NCI-H1694 (cell line): ENCODE measurements around the gene LRRC31.

Source experiments
- DNase-seq: peaks from one replicate; lab custom pipeline; 2025; lab: John Stamatoyannopoulos, UW

The LRRC31 gene

DNA sequence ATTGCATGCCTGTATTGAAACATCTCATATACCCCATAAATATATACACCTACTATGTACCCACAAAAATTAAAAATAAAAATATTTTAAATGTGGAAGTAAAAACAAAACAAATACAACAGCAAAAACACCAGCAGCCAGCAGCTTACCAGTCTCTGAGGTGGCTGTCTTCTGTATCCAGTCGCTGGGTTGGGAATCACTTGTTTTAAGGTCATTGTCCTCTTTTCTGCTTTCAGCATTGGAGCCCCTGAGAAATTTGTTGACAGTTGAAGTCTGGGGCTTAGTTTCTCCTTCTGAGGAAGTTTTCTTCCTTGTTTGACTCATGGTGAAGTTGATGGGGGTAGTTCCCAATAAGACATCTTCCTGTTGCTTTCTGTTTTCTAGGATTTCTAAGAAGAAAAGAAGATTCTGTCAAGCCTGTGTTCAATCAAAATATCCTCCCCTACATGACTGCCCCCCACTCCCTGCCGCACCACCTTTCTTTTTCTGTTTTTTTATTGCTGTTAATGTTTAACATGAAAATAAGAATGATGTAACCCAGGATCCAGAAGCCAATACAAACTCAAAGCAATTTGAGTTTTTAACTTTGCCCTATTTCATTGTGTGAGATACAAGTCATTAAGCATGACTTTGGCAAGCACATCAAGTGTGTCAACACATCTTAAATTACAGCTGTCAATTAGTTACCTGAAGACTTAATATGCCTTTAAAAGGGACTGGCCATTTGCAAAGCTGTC lies at the start of gene LRRC31:
Gene LRRC31, minus strand, starts transcription at position 452 of the 737 bp plus-strand sequence. Its CDS starts 128 bp downstream, at position 324.
- no peak for DNase-seq

DNA sequence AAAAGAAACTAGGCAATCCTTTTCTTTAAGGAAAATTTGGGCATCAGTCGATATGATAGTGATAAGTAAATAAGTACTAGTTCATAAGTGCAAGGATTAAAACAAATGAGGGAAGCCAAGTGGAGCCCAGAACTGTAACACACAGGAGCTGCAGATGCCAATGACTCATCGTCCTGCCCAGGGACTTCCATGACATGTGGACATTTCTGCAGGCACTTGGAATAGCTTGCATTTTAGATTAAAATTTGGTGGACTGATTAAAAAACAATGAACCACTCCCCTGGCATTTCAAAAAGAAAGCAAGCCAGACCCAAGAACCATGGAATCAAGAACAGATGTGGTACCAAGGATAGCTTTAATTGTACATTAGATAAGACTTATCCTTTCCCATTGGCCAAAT lies 44.6 kb upstream of the LRRC31 start:
- DNase-seq = no peak

DNA sequence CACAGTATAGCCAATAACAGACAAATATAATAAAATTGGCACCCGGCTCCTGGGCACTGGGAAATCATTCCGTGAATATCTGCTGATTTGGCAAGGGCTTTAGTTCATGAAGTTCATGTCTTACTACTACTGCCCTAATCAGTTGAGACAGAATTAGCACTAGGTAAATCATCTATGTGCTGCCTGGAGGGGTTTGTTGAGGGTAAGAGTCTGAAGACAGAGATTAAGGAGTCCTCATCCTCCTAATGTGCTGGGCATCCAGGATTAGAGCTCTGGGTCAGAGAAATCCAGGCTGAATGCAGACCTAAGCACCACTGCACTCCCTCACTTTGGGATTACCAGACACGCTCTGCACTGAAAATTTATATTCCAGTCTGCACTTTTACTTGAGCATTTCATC lies 43.6 kb upstream of the LRRC31 start:
- DNase-seq = no peak

DNA sequence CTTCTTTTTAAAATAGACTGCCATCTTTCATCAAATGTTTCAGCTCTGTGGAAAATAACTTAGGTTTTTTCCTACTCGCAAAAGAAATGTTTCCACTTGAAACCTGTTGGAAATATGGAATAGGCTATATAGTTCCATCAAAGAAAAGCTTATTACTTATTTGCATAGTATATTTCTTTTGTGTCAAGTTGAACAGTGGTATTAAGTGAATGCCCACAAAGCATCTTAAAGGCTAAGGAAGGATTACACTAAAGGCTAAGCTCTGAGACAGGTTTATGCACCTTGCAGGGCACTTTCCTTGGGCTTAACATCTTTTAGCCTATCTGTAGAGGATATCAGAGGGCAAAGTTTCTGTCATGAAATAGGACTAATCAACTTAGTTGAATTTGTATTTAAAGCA lies 41.5 kb upstream of the LRRC31 start, which contains the start of gene SAMD7:
Gene SAMD7, plus strand, starts transcription at position 301 of the 400 bp plus-strand sequence. CDS start 7,927 bp downstream, outside the sequence.
- DNase-seq = no peak

DNA sequence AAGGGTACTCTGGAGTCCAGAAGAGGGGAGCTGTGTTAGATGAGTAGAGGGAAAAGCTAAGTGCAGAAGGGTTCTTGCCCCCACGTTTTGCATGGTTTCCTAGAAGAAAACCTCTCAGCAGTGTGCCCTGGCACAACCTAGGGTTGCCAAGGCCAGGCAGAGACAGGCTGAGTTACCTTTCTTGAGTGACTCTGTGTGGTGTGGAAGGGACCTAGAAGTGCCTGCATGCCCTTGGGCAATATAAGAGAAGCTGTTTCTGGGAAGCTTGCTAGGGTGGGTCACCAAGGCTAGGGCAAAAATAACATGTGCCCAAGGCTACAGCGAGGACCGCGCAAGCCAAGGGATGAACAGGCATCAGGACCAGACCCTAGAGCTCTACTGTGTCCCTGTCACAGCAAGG lies 38.2 kb upstream of the LRRC31 start:
- DNase-seq = no peak

DNA sequence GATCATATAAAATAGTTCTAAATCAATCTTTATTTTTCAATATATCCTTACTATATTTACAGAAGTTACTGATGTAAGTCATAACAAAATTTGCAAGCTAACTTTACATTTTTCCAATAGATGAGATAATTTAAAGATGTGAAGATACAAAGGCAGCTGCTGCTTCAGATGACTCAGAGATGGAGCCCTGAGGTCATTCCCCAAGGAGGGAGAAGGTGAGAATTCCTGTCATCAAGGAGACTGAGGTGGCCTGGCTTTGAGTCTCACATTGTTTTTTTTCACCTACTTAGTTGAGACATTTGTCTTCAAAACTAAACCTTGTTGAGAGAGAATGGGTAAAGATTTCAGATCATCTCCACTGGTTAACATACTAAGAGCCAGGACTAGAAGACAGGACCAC lies 37.7 kb upstream of the LRRC31 start:
- DNase-seq = no peak

DNA sequence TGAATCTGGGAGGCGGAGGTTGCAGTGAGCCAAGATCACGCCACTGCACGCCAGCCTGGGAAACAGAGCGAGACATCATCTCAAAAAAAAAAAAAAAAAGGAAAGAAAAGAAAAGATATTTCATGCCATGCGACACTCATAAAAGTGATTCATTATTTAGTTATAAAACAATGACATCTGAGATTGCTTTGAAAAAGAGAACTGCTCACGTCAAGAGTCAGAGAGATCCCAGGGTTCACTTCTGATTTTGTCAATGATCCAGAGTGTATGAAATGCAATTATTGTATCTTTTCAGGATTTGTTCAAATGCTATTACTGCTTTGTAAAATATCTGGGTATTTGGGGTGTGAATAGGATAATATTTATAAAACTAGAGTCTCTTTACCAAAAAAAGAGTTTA lies 35.7 kb upstream of the LRRC31 start:
- DNase-seq = no peak

DNA sequence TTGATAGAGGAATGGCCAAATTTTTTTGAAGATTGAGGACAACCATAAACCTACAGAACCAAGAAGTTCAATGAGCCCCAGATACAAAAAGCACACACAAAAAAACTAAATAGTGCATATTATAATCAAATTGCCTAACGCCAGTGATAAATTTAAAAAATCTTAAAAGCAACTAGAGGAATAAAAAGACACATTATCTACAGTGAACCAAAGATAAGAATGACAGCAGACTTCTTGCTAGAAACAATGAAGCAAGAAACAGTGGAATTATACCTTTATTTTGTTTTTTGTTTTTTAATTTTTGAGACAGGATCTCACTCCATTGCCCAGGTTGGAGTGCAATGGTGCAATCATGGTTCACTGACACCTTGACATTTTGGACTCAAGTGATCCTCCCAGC lies 31.7 kb upstream of the LRRC31 start:
- DNase-seq = no peak

DNA sequence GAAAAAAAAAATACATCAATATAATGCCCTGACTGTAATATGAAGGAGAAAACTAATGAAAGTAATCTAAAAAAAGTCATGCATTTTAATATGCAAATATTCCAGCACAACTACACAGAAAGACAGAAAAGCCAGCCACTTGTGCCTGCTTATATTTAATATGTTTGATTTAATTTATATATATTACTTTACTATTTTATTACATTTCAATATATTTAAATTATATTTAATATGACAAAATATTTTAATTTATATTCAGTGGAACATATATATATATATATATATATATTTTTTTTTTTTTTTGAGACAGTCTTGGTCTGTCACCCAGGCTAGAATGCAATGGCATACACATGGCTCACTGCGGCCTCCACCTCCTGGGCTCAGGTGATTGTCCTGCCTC lies 27.5 kb upstream of the LRRC31 start:
- no peak for DNase-seq

DNA sequence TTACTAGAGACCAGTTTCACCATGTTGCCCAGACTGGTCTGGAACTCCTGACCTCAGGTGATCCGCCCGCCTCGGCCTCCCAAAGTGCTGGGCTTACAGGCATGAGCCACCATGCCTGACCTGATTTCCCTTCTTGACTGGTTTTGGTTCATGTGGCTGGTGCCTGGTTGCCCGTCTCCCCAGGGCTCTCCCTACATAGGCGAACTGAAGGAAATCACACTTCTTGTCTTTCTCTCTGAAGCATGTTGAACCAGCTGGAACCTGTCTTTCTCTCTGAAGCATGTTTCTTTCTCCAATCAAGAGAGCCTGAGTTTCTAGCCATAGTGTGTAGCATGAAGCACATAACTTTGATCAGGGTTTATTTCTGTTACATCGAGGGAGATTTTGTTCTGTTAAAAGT lies 25.3 kb upstream of the LRRC31 start:
- no peak for DNase-seq

DNA sequence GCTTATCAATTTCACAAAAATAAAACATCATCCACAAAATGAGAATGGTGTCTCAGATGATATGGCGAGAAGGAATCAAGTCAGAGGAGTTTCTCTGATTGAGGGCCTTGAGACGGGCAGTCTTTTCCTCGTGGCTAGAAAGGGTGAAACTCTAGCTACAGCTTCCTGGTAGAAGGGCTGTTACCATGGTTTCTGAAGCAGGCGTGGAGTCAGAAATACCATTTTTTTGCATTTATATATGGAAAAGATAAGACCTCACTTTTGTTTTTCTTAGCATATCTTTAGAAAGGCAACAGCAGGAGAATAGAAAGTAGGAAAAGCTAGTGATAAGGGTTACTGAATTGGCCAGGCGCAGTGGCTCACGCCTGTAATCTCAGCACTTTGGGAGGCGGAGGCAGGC lies 24.4 kb upstream of the LRRC31 start:
- no peak for DNase-seq

DNA sequence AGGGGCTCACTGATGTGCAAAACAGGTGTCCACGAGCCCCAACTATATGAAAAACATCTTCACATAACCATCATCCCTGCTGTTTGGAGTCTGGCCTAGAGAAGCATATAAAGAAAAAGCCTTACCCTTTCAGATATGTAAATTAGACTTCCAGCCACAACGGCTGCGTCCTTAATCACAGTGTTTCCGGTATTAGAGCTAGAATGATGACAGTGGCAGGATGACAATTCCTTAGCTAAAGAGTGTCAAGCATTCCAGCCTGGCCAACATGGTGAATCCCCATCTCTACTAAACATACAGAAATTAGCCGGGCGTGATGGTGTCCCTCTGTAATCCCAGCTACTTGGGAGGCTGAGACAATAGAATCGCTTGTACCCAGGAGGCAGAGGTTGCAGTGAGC lies 22.2 kb upstream of the LRRC31 start:
- no peak for DNase-seq

DNA sequence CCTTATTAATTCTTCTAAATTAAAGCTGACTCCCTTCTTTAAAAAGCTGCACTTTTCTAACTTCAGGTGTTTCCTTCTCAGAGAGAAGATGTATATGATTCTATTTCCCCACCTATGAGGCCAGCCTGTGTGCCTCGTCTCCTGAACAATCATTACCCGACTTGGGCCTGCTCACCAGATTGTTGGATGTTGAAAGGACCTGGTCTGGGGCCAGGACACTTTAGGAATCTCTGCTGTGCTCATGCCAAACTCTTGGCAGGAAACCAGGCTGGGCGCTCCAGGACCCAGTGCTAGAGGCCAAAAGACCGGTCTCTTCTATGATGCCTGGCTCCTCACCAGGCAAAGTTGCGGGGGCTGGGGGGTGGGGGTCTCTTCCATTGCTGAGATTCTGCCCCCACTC lies 16.9 kb upstream of the LRRC31 start:
- no peak for DNase-seq

DNA sequence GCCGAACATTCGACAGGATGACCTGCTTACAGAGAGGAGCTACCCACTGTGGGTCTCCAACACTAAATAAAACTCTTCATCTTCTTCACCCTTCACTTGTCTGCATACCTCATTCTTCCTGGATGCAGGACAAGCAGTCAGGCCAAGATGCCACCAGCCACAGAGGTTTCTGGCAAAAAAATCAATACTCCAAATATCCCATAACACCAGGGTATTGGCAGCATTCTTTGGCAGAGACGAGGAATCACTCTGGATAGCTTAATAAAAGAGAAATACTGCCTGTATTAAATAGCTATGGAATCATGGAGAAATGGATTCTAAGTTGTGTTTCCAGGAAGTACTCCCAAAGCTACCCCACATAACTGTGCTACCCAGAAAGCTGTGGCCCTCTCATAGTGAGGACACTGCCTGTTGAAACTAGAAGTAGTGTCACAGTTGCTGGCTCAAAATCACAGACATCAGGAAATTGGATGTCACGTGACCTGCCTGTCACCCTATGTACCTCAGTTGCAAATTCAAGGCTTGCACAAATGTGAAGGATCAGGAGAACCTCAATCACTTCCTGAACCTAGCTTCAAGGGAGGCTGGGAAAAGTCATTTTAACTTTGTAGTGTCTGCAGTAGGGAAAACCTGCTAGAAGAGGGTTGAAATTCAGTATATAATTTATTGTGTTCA lies 11.0 kb upstream of the LRRC31 start:
- DNase-seq = no peak

DNA sequence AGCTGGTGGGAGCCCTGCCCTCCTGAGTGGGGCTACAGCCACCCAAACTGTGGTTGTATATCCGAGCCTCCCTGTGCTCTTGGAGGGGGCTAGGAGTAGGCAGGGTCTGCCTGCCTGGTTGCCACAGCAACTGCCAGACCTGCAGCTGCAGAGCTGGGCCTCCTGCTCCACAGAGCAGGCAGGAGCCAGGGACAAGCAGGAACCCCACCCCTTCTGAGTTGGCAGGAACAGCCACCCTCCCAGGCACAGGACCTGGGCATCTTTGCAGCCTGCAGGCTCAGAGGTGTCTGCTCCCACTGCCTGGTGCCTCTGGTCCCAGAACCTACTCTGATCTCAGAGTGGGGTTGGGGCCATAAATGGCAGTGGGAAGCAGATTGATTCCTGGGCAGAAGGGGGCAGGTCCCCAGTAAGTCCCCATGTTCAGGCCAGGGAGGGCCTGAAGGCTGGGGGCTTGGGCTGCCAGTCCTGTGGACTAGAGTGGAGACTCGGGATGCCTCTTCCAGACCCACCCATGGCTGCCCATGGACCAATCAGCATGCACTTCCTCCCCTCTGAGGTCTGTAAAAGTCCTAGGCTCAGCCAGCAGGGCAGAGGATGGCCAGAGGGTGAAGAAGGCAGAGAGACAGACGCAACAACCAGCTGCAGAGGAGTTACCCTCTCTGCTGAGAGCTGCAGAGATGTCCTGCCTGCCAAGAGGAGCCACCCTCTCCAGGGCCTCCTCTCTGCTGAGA lies 10.3 kb upstream of the LRRC31 start:
- no peak for DNase-seq

DNA sequence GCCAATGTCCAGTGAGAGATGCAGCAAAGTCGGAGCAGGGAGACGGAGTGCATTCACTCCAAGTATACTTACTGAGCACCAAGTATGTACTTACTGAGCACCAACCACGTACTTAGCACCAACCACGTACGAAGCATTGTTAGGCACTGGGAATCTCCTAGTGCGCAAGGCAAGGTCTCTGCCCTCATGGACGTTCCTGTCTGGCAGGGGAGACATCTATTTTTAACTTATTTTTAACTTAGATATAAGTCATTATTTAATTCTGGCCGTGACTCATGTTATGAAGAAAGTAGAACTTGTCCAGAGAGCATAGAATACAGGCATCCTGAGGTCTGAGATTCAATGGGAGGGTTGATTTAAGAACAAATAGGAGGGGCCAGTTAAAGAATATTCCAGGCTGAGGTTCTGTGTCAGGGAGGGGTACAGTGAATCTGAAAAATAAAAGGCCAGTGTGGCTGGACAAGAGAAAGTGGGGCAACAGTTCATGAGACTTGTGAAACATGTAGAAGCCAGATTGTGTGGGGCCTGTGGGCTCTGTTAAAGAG lies 9.3 kb upstream of the LRRC31 start:
- DNase-seq = no peak

DNA sequence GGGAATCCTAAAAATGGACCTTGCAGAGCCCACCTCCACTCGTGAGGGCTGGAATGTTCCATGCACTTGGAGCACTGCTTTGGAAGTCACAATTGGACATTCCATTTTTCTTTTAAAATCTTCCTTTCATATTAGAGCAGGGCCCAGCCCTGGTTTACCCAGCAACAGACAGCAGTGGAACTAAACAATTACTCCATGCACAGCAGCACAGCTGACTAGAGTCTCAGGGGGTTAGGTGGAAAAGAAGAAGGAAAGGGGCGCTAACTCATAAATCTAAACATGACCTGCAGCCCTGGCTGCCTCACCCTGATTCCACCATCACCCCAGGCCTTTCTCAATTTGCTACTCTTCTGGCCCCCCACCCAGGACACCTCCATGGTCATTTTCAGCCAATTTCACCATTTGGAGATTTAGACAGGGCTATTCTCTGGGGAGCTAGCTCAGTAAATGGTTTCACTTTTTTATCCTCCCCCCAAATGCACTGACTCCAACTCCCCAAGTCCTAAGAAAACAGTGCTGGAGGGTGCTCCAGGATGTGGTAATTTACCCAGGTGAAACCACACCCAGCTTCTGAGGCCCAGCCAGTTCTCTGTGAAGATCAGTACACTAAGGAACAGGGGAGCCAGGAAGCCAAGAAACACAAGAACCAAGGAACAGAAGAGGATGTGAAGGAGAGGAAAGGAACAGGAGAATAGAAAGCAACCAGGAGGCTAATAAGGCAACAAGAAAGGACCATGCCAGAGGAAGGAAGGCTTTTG lies 1.6 kb upstream of the LRRC31 start:
- no peak for DNase-seq

DNA sequence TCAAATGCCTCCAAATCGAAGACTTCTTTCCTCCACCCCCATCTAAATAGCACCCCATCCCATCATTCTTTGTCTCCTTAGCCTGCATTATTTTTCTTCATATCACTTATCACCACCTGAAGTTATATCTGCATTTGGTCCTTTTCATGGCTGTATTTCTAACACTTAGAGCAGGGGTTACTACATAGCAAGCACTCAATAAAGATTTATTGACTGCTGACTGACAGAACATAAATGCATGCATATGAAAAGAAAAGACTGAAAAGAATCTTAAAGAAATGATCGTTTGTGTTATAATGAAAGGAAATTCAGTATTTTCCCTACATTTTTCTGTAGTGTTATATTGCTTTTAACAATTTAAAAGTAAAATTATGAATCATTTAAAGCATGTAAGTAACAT lies 1.4 kb downstream of the LRRC31 start:
- DNase-seq = no peak

DNA sequence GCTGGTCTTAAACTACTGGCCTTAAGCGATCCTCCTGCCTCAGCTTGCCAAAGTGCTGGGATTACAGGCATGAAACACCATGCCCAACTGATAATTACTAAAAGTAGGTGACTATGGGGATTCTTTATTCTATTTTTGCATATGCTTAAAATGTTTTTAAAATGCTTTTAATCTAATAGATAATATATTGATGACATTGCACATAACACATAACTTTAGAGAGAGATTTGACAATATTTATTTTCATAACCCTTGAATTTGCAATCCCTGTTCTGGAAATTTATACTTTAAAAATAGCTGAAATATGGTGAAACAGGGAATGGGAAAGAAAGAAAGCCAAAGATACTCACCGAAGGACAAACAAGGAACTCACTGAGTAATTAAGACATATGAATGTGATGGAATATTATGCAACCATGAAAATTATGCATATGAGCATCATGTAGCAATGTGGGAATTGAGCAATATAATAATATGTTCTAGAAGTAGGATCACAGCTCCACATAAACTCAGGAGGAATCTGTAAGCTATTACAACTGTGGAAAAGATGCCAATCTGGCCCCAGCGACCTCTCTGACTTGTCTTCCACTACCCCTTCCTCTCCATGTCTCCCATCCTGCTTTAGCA lies 2.0 kb downstream of the LRRC31 start:
- DNase-seq = no peak

DNA sequence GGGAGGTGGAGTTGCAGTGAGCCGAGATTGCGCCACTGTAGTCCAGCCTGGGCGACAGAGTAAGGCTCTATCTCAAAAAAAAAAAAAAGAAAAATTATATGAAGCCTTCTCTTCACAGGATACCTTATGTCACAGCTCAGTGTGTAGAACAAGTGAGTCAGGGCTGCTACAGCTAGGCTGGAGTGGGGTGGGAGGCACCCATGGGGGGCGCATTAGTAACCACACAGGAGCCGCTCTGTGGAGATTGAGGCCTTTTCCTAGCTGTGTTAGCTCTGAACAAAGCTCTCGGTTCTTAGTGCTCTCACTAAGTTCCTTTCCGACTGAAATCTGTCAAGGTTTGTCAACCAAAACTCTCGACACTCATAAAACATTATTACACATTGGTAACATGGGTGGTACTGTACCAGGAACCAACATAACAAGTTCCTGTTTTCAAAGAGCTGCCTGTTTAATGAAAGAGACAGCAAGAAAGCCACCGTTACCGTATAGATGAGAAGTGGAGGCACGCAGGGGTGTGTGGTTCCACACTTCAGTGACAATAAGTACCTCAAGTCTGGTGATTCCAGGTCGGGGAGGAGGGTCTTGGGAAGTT lies 4.5 kb downstream of the LRRC31 start:
- DNase-seq = no peak

DNA sequence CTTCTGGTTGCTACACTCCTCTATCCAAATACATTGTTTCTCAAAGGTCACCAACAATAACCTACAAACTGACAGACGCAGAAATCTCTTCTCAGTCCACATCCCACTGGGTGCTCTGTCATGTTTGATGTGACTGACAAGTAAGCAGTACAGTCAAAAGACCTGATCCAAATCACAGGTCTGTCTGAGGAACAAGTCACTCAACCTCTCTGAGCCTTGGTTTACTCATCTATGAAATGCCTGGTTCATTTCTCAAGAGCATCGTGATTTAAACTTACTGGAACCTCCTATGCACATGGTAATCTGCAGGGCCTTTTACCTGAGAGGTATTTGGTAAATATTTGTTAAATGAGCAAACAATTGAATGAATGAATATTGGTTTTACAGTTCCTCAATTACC lies 5.5 kb downstream of the LRRC31 start:
- DNase-seq = no peak
